Stimulated activated naive CD8-positive, alpha-beta T cell treated with anti-CD3 and anti-CD28 coated beads, Interleukin-15, Interleukin-2, amounts not matched to agents 100 U/mL and 50 U/mL, for 24 hours (primary cell): ENCODE data around the gene TMED8.
"Not testable (repeated sequence)": the region's sequence is repeated elsewhere in the genome, so short reads cannot be mapped to it uniquely, and the experiment has no call there.

Source experiments
- ATAC-seq: fragments of 150-1000 bp; cut with Tn5 transposase; one replicate; pipeline ENCODE4 v1.10.0; 2021
- DNase-seq: peaks from one replicate; pipeline ENCODE4 v3.0.0; 2021

Gene TMED8

GRCh38 chr14:77364146-77364545 lies 12.7 kb downstream of the TMED8 start:
- no peak for DNase-seq
- no peak for ATAC-seq

GRCh38 chr14:77359626-77360025 lies 17.3 kb downstream of the TMED8 start:
- DNase-seq (no peak), ATAC-seq (no peak)

- DNase-seq = no peak
- ATAC-seq = no peak
Observed at GRCh38 chr14:77356899-77357298, 20.0 kb downstream of the TMED8 start.

GRCh38 chr14:77355811-77356210 lies 21.1 kb downstream of the TMED8 start:
- ATAC-seq (no peak), DNase-seq (no peak)

GRCh38 chr14:77353469-77354141 lies 23.3 kb downstream of the TMED8 start:
- DNase-seq (no peak), ATAC-seq (no peak)

GRCh38 chr14:77347751-77348150 lies 29.1 kb downstream of the TMED8 start:
- DNase-seq (no peak), ATAC-seq (no peak)

GRCh38 chr14:77346495-77346894 lies 30.4 kb downstream of the TMED8 start:
- DNase-seq = no peak
- no peak for ATAC-seq

- no peak for DNase-seq
- no peak for ATAC-seq
Observed at GRCh38 chr14:77344377-77344996, 32.4 kb downstream of the TMED8 start.

GRCh38 chr14:77343662-77344061 lies 33.2 kb downstream of the TMED8 start:
- no peak for DNase-seq
- ATAC-seq = no peak

- ATAC-seq (no peak), DNase-seq (no peak)
Observed at GRCh38 chr14:77342726-77343397, 34.0 kb downstream of the TMED8 start.

- no peak for DNase-seq
- ATAC-seq = no peak
Observed at GRCh38 chr14:77340389-77340788, 36.5 kb downstream of the TMED8 start.

- no peak for DNase-seq
- no peak for ATAC-seq
Observed at GRCh38 chr14:77339407-77339806, 37.5 kb downstream of the TMED8 start.

- no peak for ATAC-seq
- DNase-seq = no peak
Observed at GRCh38 chr14:77338302-77338701, 38.6 kb downstream of the TMED8 start.

GRCh38 chr14:77337880-77338279 lies 39.0 kb downstream of the TMED8 start:
- DNase-seq = no peak
- ATAC-seq = no peak

- not testable (repeated sequence) for DNase-seq, ATAC-seq
Observed at GRCh38 chr14:77337255-77337654, 39.6 kb downstream of the TMED8 start.

GRCh38 chr14:77335576-77335975 lies 41.3 kb downstream of the TMED8 start:
- no peak for ATAC-seq
- no peak for DNase-seq

- ATAC-seq = no peak
- no peak for DNase-seq
Observed at GRCh38 chr14:77329872-77330271, 47.0 kb downstream of the TMED8 start.

- DNase-seq (no peak), ATAC-seq (no peak)
Observed at GRCh38 chr14:77327111-77327510, 49.8 kb downstream of the TMED8 start.

- no peak for DNase-seq
Observed at GRCh38 chr14:77325746-77326094, 51.2 kb downstream of the TMED8 start.

GRCh38 chr14:77324816-77325745 lies 51.8 kb downstream of the TMED8 start:
- no peak for ATAC-seq

More at GRCh38 chr14:77325746-77326094, 51.2 kb downstream of the TMED8 start:
- no peak for ATAC-seq

GRCh38 chr14:77324289-77324688 lies 52.6 kb downstream of the TMED8 start:
- DNase-seq (no peak), ATAC-seq (no peak)

More at GRCh38 chr14:77324816-77325745, 51.8 kb downstream of the TMED8 start:
- no peak for DNase-seq

- ATAC-seq (no peak), DNase-seq (no peak)
Observed at GRCh38 chr14:77323571-77323970, 53.3 kb downstream of the TMED8 start.
